Breast epithelium (tissue), 4 donors: ENCODE data around the gene TMEM121. TPM values are rescaled to one million over a fixed set of nuclear protein-coding genes. Genes with fewer than 3 reads are reported as not detected.

Experiments used
- DNase-seq, 2 donors: peaks; one replicate each; pipeline ENCODE4 v3.0.0-alpha.2; 2019; ENCODE audit warnings: low spot score in 2 of 2
- H3K27ac ChIP-seq, 2 donors: fragments of 200-600 bp; sonication (generic) in 1 of 2; one replicate each; pipeline ENCODE4 v1.5.1; 2016 to 2019; ENCODE audit warnings: mild to moderate bottlenecking in 1 of 2
- H3K27me3 ChIP-seq, 2 donors: fragments of 200-600 bp; sonication (generic) in 1 of 2; one replicate each; pipeline versions ENCODE4 v1.5.1 to v1.6.0; 2017 to 2019; ENCODE audit warnings: control low read depth in 1 of 2, mild to moderate bottlenecking in 1 of 2
- H3K36me3 ChIP-seq: fragments of 200-600 bp; one replicate; pipeline ENCODE4 v1.5.1; 2019
- H3K4me1 ChIP-seq, 2 donors: fragments of 200-600 bp; sonication (generic); one replicate each; pipeline ENCODE4 v1.5.1; 2016 to 2019; ENCODE audit warnings: control low read depth in 1 of 2
- H3K4me3 ChIP-seq, 3 donors: fragments of 200-600 bp; sonication (generic); 1 replicate in 2 of 3; 2 replicates in 1 of 3; pipeline ENCODE4 v1.5.1; 2016 to 2019; ENCODE audit warnings: mild to moderate bottlenecking in 3 of 3, moderate library complexity in 2 of 3
- H3K9me3 ChIP-seq, 2 donors: fragments of 200-600 bp; sonication (generic) in 1 of 2; one replicate each; pipeline ENCODE4 v1.5.1; 2016 to 2019; ENCODE audit warnings: control low read depth in 1 of 2
- POLR2A ChIP-seq: fragments of 450-650 bp; IDR thresholded peaks from one replicate; pipeline ENCODE4 v1.6.1; 2016; ENCODE audit warnings: antibody characterized with exemption, mild to moderate bottlenecking, moderate library complexity
- POLR2AphosphoS5 ChIP-seq, 3 donors: sonication (generic); formaldehyde crosslinking; IDR thresholded peaks; one replicate each; pipeline ENCODE4 v1.6.1; 2017; ENCODE audit warnings: antibody characterized with exemption in 3 of 3
- intact Hi-C: fragments of 100-400 bp; cut with DNase I; formaldehyde crosslinking; loops from one replicate; pipeline ENCODE4 v1.15.1; 2023; ENCODE audit warnings: low total_unique reads
- total RNA-seq, 3 donors: library from RNA; depleted of rRNA; stranded (reverse); fragments of >200 nt; gene quantifications; one replicate each; pipeline ENCODE4 v1.1.0, GENCODE V29; 2016
- TF ChIP-seq, protein P1 (sequence below), 3 donors: fragments of 450-650 bp; IDR thresholded peaks; one replicate each; pipeline ENCODE4 v1.5.1; 2016 to 2017; ENCODE audit warnings: antibody characterized with exemption in 3 of 3, mild to moderate bottlenecking in 3 of 3, moderate library complexity in 3 of 3

TMEM121 gene
- total RNA-seq, 3 donors from 2014 or later = 2.4 to 9.2 (median 9.2) TPM

DNA sequence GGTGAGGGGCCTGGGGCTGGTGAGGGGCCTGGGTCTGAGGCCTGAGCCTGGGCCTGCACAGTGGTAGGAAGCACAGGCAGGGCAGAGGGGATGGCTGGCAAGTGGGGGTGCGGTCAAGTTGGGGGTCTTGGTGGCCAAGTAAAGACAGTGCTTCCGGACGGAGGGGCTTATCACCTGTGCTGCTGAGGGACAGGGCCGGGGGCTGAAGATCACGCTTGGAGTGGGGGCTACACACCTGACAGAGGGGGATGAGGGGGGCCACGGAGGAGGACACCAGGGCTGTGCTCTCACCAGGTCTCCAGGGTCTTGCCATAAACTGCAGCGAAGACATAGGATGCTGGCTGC is 23.1 kb upstream of the TMEM121 start:
- no peaks in the 10 kb centered on the region for H3K9me3 ChIP-seq
- DNase-seq = no peak
- peaks cover 3 to 4% of the 10 kb centered on the region in 2 donors for H3K4me1 ChIP-seq
- H3K27ac ChIP-seq = no peak overlapping the region
- TF ChIP-seq POLR2A = no peak
- no peaks in the 10 kb centered on the region for H3K27me3 ChIP-seq
- no peak overlapping the region for H3K4me3 ChIP-seq
- intact Hi-C loops = no loop called here
- H3K36me3 ChIP-seq = no peaks in the 10 kb centered on the region

DNA sequence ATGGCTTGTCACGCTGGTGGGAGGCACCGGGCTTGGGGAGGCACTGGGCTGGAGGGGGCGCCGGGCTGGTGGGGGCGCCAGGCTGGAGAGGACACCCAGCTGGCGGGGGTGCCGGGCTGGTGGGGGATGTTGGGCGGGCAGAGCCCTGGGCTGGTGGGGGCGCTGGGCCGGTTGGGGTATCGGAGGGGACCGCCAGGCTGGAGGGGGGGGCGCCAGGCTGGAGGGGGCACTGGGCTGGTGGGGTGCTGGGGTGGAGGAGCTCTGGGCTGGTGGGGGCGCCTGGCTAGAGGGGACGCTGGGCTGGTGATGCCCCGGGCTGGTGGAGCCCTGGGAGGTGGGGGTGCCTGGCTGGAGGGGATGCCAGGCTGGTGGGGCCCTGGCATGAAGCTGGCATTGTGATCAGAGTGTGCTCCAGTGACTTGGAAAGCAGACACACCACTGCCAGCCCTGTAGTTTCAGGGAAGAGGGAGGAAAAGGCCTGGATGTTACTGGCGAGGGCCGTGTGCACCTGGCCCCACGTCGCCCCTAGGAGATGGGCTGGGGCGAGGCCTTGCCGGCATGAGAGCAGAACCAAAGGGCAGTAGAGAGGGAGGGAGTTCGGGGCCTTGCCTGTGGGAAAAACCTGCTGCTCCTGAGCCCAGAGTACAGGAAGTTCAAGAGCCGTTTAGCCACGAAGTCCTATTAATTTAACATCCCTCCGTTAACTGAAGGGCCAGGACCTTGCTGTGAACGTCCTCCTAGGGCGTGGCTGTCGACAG is 22.3 kb upstream of the TMEM121 start:
- no peaks in the 10 kb centered on the region for H3K27me3 ChIP-seq
- intact Hi-C loops = no loop called here

DNA sequence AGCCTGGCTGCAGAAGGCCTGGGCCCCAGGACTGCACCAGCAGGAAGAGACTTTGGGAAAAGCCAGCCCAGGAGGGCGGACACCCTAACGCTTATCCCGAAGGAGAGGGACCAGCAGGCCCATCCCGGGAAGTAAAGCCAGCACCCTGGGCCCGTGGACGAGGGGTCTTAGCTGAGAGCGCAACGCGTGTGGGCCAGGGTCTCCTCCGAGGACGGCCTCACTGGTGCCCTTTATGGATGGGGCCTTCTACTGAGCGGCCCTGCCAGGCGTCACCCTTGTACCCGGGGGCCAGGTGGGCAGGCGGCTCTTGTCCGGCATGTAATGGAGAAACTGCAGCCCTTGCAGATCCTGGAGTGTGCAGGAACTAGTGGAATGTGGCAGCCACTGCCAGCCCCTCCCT is 21.3 kb upstream of the TMEM121 start:
- TF ChIP-seq POLR2AphosphoS5 (IDR thresholded peaks at IDR 0.05) (no peak), POLR2A (no peak)
- TF ChIP-seq, protein P1, sequence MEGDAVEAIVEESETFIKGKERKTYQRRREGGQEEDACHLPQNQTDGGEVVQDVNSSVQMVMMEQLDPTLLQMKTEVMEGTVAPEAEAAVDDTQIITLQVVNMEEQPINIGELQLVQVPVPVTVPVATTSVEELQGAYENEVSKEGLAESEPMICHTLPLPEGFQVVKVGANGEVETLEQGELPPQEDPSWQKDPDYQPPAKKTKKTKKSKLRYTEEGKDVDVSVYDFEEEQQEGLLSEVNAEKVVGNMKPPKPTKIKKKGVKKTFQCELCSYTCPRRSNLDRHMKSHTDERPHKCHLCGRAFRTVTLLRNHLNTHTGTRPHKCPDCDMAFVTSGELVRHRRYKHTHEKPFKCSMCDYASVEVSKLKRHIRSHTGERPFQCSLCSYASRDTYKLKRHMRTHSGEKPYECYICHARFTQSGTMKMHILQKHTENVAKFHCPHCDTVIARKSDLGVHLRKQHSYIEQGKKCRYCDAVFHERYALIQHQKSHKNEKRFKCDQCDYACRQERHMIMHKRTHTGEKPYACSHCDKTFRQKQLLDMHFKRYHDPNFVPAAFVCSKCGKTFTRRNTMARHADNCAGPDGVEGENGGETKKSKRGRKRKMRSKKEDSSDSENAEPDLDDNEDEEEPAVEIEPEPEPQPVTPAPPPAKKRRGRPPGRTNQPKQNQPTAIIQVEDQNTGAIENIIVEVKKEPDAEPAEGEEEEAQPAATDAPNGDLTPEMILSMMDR (IDR thresholded peaks at IDR 0.05) = no peak
- Histone ChIP-seq H3K27ac (no peak overlapping the region), H3K9me3 (no peaks in the 10 kb centered on the region), H3K4me3 (no peak overlapping the region), H3K4me1 (no peaks in the 10 kb centered on the region), H3K27me3 (no peaks in the 10 kb centered on the region), H3K36me3 (no peaks in the 10 kb centered on the region)
- intact Hi-C loops = no loop called here
- no peak for DNase-seq

More for the DNA sequence above, 22.3 kb upstream of the TMEM121 start:
- Histone ChIP-seq H3K36me3 (no peaks in the 10 kb centered on the region), H3K27ac (no peak overlapping the region), H3K9me3 (no peaks in the 10 kb centered on the region), H3K4me1 (peaks cover under 1 to 4% of the 10 kb centered on the region in 2 donors), H3K4me3 (no peak overlapping the region)
- TF ChIP-seq, protein P1 (IDR thresholded peaks at IDR 0.05) = no peak
- TF ChIP-seq POLR2A = no peak
- no peak for TF ChIP-seq POLR2AphosphoS5 (IDR thresholded peaks at IDR 0.05)
- DNase-seq = no peak

DNA sequence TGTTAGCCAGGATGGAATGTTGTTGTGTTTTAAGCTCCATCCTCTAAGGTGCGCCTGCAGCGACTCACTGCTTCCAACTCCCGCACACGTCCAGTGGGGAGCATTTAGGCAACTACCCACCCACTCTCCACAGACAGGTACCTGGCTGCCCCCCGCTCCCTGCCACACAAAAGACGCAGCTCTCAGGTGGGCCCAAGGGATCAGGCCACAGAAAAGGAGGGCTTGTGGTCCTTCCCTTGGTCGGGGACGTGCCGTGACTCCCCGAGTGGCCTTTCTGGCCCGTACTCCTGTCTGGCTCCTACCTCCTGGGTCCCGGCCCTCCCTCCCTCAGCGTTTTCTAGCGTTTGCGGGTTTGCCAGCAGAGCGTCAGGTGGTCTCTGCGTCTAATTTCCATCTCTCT is 19.1 kb upstream of the TMEM121 start:
- TF ChIP-seq, protein P1 (IDR thresholded peaks at IDR 0.05) = no peak
- TF ChIP-seq POLR2A = no peak
- TF ChIP-seq POLR2AphosphoS5 (IDR thresholded peaks at IDR 0.05) = no peak
- Histone ChIP-seq H3K27me3 (no peaks in the 10 kb centered on the region), H3K9me3 (no peaks in the 10 kb centered on the region), H3K27ac (no peak overlapping the region), H3K4me3 (no peak overlapping the region), H3K4me1 (no peaks in the 10 kb centered on the region), H3K36me3 (no peaks in the 10 kb centered on the region)
- intact Hi-C loops = no loop called here
- no peak for DNase-seq

DNA sequence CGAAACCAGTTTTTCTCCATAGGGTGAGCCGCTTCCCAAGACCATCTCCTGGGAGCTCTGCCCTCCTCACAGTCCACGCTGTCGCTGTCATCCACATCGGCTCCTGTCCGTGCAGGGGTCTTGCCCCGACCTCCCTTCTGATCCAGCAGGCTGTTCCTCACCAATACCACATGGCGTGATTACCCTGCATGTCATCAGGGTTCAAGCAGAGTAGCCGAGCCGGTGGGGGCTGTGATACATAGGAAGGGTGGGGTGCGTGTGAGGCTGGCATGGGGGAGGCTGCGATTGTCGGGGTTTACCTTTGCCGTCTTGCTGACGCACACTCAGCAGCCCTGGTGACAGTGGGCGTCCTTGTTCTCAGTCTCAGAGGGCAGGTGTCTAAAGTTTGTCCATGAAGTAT is 18.3 kb upstream of the TMEM121 start:
- no peaks in the 10 kb centered on the region for H3K9me3 ChIP-seq
- no peak overlapping the region for H3K27ac ChIP-seq
- no peaks in the 10 kb centered on the region for H3K27me3 ChIP-seq
- no peaks in the 10 kb centered on the region for H3K36me3 ChIP-seq
- intact Hi-C loops = no loop called here
- H3K4me3 ChIP-seq = no peak overlapping the region
- TF ChIP-seq, protein P1 (IDR thresholded peaks at IDR 0.05) = no peak
- TF ChIP-seq POLR2A = no peak
- no peak for TF ChIP-seq POLR2AphosphoS5 (IDR thresholded peaks at IDR 0.05)
- H3K4me1 ChIP-seq = no peaks in the 10 kb centered on the region
- no peak for DNase-seq
